GM19193 (cell line): Measurements from ENCODE around the gene KDM8.

Source experiments
- POLR2A ChIP-seq: IDR thresholded peaks from 4 replicates; pipeline ENCODE4 v1.6.1; 2011; ENCODE audit not compliant: insufficient read depth, insufficient read length; ENCODE audit errors: extremely low read depth

Gene KDM8

GRCh38 chr16:27205423-27206065 lies 2.2 kb downstream of the KDM8 start:
- TF ChIP-seq POLR2A: no peak

- no peak for TF ChIP-seq POLR2A
These were observed 4.9 kb downstream of the KDM8 start for GRCh38 chr16:27208081-27208680.

GRCh38 chr16:27208796-27209195 lies 5.5 kb downstream of the KDM8 start:
- no peak for TF ChIP-seq POLR2A

- TF ChIP-seq POLR2A: no peak
These were observed 6.3 kb downstream of the KDM8 start for GRCh38 chr16:27209591-27209990.

GRCh38 chr16:27210174-27210573 lies 6.8 kb downstream of the KDM8 start:
- TF ChIP-seq POLR2A: no peak

GRCh38 chr16:27211026-27211425 lies 7.7 kb downstream of the KDM8 start:
- TF ChIP-seq POLR2A: no peak

GRCh38 chr16:27214084-27214961 lies 11.0 kb downstream of the KDM8 start:
- no peak for TF ChIP-seq POLR2A

GRCh38 chr16:27215660-27216059 lies 12.3 kb downstream of the KDM8 start:
- no peak for TF ChIP-seq POLR2A

- no peak for TF ChIP-seq POLR2A
These were observed 13.1 kb downstream of the KDM8 start for GRCh38 chr16:27216297-27216885.

GRCh38 chr16:27217256-27217655 lies 13.9 kb downstream of the KDM8 start:
- TF ChIP-seq POLR2A: no peak

GRCh38 chr16:27218756-27219155 lies 15.4 kb downstream of the KDM8 start:
- TF ChIP-seq POLR2A: no peak

- no peak for TF ChIP-seq POLR2A
These were observed 15.8 kb downstream of the KDM8 start for GRCh38 chr16:27219161-27219560.

- no peak for TF ChIP-seq POLR2A
These were observed 16.8 kb downstream of the KDM8 start for GRCh38 chr16:27220120-27220519.

- TF ChIP-seq POLR2A: no peak
These were observed 17.2 kb downstream of the KDM8 start for GRCh38 chr16:27220527-27220926.

GRCh38 chr16:27220991-27221390 lies 17.7 kb downstream of the KDM8 start:
- no peak for TF ChIP-seq POLR2A

- TF ChIP-seq POLR2A: no peak
These were observed 18.4 kb downstream of the KDM8 start for GRCh38 chr16:27221576-27222248.
